ENCODE measurements around the gene ZDHHC19. TPM values are rescaled to one million over a fixed set of nuclear protein-coding genes. Genes with fewer than 3 reads are reported as not detected.

Gene ZDHHC19
- total RNA-seq, 6 experiments from 2014 or later: 0.18 to 5.8 (median 0.80) TPM

DNA sequence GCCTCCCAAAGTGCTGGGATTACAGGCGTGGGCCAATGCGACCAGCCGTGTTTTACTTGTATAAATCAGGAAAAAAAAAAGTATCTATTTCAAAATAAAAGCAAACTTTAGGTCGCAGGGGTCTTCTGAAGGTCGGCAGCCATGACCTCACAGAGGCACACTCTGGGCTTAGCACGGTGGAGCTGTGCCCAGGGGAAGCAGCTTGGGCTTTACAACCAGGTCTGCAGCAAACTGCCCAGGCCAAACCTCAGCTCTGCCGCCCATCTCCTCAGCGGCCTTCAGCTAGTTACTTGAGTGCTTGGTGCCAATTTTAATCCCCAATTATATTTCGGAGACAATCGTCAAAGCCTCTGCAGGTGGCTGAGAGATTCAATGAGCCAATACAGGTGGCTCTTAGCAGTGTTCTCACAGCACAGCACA is 30.1 kb downstream of the ZDHHC19 start:
- DNase-seq: peak in 1 of 3 donors; percentile 17

DNA sequence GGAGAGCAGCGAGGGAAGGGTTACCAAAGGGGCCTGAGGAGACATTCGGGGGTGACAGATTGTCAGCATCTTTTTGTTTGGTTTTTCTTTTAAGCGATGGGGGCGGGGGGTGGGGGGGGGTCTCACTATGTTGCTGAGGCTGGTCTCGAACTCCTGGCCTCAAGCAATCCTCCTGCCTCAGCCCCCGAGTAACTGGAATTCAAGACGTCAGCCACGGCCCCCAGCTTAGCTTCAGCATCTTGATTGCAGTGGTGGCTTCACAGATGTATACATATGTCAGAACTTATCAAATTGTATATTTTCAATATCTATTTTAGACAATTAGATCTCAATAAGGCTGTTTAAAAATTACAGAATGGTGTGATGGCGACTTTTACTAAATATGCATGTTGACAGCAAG is 30.9 kb downstream of the ZDHHC19 start:
- Histone ChIP-seq H3K9me3 (no peaks in the 10 kb centered on the region), H3K27me3 (no peaks in the 10 kb centered on the region), H3K4me3 (no peak overlapping the region), H3K27ac (no peak overlapping the region), H3K36me3 (no peaks in the 10 kb centered on the region), H3K4me1 (peaks cover 0 to 14% (median 0%) of the 10 kb centered on the region in 4 donors)
- intact Hi-C loops (cut with DNase I): no loop called here
- peak in 1 of 3 donors; percentile 10 for DNase-seq
- TF ChIP-seq, protein P1, sequence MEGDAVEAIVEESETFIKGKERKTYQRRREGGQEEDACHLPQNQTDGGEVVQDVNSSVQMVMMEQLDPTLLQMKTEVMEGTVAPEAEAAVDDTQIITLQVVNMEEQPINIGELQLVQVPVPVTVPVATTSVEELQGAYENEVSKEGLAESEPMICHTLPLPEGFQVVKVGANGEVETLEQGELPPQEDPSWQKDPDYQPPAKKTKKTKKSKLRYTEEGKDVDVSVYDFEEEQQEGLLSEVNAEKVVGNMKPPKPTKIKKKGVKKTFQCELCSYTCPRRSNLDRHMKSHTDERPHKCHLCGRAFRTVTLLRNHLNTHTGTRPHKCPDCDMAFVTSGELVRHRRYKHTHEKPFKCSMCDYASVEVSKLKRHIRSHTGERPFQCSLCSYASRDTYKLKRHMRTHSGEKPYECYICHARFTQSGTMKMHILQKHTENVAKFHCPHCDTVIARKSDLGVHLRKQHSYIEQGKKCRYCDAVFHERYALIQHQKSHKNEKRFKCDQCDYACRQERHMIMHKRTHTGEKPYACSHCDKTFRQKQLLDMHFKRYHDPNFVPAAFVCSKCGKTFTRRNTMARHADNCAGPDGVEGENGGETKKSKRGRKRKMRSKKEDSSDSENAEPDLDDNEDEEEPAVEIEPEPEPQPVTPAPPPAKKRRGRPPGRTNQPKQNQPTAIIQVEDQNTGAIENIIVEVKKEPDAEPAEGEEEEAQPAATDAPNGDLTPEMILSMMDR (IDR thresholded peaks at IDR 0.05): no peak
- no peak for TF ChIP-seq POLR2A (IDR thresholded peaks at IDR 0.05)
- no peak for ATAC-seq
- WGBS (ENCODE audit: insufficient coverage, low coverage, low lambda C conversion rate, missing lambda C conversion rate): 82% methylated on average over 6 of the region's 9 CpGs

More for the DNA sequence above, 30.1 kb downstream of the ZDHHC19 start:
- Histone ChIP-seq H3K36me3 (no peaks in the 10 kb centered on the region), H3K9me3 (no peaks in the 10 kb centered on the region), H3K27me3 (no peaks in the 10 kb centered on the region), H3K4me3 (no peak overlapping the region), H3K4me1 (peaks cover 0 to 14% (median 0%) of the 10 kb centered on the region in 4 donors), H3K27ac (no peak overlapping the region)
- TF ChIP-seq POLR2A (IDR thresholded peaks at IDR 0.05): no peak
- TF ChIP-seq, protein P1 (IDR thresholded peaks at IDR 0.05): no peak
- no peak for ATAC-seq
- 80% methylated on average over 7 of the region's 10 CpGs for WGBS (ENCODE audit: insufficient coverage, low coverage, low lambda C conversion rate, missing lambda C conversion rate)
- intact Hi-C loops (cut with DNase I): no loop called here

DNA sequence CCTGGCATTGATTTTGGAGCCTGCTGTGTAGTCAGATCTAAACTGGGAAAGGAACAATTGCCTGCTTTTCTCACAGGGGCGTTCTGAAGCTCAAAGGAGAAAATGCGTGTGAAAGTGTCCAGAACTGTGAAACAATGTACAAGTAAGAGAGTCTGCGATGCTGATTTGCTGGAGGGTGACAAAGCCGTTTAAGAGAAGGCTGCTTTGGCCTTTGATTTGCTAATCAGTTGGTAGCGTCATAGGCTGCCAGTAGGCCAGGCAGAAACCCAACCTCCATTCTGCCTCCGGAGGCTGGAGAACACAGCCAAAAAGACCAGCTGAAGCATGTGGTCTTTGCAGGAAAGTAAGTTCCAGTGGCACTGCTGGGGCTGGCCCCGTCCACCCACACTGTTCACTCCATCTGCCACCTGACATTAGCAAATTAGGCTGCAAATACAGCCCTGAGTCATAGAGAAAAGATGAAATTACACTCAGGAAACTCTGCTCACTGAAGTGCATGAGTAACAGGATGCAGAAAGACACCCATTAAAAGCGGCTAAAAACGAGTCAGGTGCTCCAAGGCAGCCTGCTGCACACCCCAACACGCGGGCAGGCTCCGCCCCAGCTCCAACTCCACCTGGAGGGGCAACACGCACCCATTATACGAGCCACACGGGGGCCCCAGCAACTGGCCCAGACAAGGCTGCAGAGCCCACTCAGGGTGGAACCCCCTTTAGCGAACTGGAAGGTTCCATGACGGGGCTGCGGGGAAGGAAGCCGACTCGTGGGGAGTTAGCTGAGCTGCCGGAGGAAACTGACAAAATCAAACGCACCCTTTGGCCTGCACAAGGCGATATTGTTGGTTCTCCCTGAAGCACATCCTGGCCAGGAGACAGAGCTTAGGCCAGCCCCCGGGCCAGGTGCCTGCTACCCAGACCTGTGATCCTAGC is 31.6 kb downstream of the ZDHHC19 start:
- 43% methylated on average over 11 of the region's 24 CpGs for WGBS (ENCODE audit: insufficient coverage, low coverage, low lambda C conversion rate, missing lambda C conversion rate)
- intact Hi-C loops (cut with DNase I): no loop called here
- TF ChIP-seq, protein P1 (IDR thresholded peaks at IDR 0.05): no peak
- TF ChIP-seq POLR2A (IDR thresholded peaks at IDR 0.05): no peak
- H3K27ac ChIP-seq: no peak overlapping the region
- H3K4me1 ChIP-seq: peaks cover 0 to 14% (median 0%) of the 10 kb centered on the region in 4 donors
- no peaks in the 10 kb centered on the region for H3K9me3 ChIP-seq
- no peak overlapping the region for H3K4me3 ChIP-seq
- peak in 1 of 3 donors; percentile 19 for DNase-seq
- no peaks in the 10 kb centered on the region for H3K36me3 ChIP-seq
- peak in 3 of 4 donors; percentile 13 to 29 (median 17) for ATAC-seq
- H3K27me3 ChIP-seq: no peaks in the 10 kb centered on the region

DNA sequence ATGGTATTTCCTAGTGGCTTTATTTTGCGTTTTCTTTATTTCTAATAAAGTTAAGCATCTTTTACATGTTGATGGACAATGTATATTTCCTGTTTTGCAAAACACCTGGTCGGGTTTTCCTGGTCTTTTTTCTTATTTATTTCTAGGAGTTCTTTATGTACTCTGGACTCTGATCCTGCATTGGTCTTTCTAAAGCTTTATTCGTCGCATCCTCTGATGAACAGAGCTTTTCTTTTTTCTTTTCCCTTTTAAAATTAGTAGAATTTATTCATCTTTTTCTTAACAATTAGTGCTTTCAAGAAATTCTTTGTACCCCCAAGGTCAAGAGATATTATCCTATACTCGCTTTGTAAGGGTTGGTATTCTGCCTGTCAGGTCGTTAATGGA is 32.2 kb downstream of the ZDHHC19 start:
- WGBS (ENCODE audit: insufficient coverage, low coverage, low lambda C conversion rate, missing lambda C conversion rate): 71% methylated on average over 6 of the region's 6 CpGs
- no peak overlapping the region for H3K4me3 ChIP-seq
- H3K27ac ChIP-seq: no peak overlapping the region
- intact Hi-C loops (cut with DNase I): no loop called here
- TF ChIP-seq, protein P1 (IDR thresholded peaks at IDR 0.05): no peak
- no peaks in the 10 kb centered on the region for H3K36me3 ChIP-seq
- H3K9me3 ChIP-seq: no peaks in the 10 kb centered on the region
- H3K4me1 ChIP-seq: peaks cover 0 to 14% (median 0%) of the 10 kb centered on the region in 4 donors
- no peaks in the 10 kb centered on the region for H3K27me3 ChIP-seq
- ATAC-seq (no peak), DNase-seq (no peak)
